ENCODE measurements around the gene VTCN1.
"Not testable (repeated sequence)": the region's sequence is repeated elsewhere in the genome, so short reads cannot be mapped to it uniquely, and the experiment has no call there.

The VTCN1 gene

DNA sequence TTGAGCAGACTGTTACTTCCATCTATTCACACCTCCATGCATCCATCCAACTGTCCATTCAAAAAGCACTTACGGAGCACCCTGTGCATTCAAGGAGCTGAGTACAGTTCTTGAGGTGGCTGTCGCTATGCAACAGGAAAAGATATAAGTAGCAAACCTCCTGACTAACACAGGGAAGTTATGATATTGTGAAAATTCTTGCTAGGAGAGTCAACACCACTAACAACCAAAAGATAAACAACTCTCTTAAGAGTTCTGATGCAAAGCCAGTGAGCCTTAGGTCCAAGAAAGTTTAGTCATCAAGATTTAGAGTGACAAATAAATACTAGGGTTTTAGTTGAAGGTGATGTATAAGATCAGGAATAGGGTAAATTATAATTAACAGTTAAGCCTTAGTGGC is 44.7 kb downstream of the VTCN1 start:
- no peak for DNase-seq (ENCODE audit: low read depth in 2 of 2)

DNA sequence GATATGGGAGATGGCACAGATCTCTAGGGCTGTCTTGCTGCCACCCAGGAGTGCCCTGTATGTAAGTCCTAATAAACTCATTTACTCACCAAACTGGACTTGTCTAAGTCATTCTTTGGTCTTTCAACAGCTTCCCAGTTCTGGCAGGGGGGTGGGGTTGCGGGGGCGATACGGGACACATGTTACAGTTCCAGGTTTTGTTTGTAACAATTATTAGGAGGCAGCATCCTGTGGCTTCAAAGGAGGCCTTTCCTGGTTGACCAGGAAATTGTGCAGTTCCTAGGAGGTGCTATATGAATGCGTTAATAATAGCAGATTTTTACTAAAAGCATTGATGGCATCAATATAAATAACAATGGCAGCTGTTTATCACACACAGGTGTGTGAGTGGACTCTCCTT is 46.5 kb downstream of the VTCN1 start:
- DNase-seq (ENCODE audit: low read depth in 2 of 2): no peak

DNA sequence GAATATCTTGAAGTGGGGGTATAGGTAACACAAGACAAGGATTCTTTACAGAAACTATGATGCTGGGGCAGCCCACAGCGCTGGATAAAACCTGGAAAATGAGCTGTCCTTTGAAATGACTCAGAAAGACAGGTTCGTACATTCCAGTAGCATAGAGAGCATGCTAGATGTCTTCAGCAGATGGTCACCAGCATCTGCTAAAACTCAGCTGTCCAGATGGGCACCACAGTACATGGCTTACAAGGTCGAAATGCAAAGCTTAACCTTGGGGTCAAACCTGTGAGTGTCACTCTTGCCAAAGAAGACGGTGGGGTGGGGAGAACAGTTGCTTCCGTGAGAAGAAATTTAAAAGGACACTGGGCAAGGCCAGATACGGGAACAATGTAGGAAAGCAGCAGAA is 47.9 kb downstream of the VTCN1 start:
- no peak for DNase-seq (ENCODE audit: low read depth in 2 of 2)

DNA sequence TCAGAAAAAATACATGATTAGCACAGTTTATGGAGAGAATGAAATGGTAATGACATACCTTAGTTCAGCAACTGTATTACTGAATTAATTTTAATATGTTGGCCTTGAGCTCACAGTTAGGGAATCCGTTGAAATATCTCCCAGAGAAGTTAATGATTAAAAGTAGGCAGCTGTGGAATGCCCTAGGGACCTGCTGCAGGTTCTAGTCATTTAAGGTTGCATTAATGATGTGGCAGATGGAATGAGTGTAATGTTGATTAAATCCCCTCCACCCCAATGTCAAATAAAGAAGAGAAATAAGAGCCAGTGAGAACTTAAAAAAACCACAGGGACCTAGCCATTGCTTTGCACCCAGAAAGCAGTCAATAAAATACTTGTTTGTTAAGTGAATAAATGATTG is 48.8 kb downstream of the VTCN1 start:
- no peak for DNase-seq (ENCODE audit: low read depth in 2 of 2)

DNA sequence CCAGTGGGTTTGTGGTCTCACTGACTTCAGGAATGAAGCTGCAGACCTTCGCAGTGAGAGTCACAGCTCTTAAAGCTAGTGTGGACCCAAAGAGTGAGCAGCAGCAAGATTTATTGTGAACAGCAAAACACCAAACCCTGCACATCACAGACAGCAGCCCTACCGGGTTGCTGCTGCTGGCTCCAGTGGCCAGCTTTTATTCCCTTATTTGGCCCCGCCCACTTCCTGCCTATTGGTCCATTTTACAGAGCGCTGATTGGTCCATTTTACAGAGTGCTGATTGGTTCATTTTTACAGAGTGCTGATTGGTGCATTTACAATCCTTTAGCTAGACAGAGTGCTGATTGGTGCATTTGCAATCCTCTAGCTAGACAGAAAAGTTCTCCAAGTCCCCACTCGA is 59.4 kb downstream of the VTCN1 start:
- DNase-seq (ENCODE audit: low read depth in 2 of 2): not testable (repeated sequence)

DNA sequence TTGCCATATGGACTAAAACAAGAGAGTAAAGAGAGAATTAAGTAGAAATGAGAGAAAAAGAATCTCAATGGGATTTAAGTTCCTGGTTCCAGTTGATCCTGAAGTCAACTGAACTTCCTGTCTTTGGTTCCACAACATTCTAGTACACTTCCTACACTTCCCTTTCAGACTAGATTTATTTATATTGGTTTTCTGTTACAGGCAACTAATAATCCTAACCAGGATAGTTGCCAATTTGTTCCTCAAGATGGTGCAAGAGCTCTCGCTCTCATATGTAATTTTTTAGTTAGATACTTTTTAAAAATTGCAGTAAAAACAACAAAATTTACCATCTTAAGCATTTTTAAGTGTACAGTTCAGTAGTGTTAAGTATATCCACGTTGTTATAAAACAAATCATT is 60.4 kb downstream of the VTCN1 start:
- no peak for DNase-seq (ENCODE audit: low read depth in 2 of 2)

DNA sequence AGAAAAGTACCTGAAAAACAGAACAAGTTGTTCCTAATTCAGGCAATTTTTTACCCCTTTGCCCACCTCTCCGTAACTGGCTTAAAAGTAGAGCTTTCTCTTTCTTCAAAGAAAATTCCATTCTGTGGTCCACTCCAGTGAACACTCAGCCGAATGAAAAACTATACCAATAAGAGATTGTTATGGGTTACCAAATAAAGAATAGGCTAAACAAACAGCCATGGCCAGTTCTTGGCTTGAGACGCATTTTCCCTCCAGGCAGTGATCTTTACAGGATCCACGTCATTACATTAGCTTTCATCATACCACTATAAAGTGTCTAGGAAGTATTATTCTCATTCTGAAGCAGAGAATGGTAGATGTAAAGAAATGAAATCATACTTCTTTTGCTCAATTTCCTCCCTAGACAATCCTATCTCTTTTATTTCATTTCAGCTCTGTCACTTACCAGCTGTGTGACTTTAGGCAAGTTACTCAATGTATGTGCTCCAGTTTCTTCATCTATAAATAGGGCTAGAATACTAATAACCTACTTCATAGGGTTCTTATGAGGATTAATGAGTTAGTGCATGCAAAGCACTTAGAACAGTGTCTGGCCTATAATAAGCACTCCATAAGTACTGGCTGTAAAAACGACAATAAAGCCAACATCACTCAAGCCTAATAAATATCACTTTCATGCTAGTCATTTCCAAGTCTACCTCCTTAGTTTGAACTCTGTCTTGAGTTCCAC is 62.7 kb downstream of the VTCN1 start:
- DNase-seq (ENCODE audit: low read depth in 2 of 2): no peak

DNA sequence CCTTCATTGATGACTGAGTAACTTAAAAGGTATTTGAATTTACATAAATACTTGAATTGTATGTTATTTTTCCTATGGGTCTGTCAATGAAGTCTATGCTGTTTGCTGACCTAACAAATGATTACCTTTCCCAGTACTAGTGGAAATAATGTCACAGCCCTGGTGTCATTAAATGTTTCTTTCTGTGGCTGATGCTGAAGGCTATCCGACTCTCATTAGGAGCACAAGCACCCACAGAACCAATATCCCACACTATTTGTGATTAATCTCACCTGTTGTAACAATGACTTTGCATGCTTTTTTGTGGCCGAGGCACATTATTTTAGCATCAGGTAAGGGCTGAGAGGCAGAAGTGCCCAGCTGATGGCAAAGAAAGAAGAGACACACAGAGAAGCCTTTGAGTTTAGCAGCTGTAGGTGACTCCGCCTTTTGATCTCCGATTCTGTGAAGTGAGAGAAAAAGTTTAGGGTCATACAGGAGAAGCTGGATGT is 63.3 kb downstream of the VTCN1 start:
- DNase-seq (ENCODE audit: low read depth in 2 of 2): no peak

DNA sequence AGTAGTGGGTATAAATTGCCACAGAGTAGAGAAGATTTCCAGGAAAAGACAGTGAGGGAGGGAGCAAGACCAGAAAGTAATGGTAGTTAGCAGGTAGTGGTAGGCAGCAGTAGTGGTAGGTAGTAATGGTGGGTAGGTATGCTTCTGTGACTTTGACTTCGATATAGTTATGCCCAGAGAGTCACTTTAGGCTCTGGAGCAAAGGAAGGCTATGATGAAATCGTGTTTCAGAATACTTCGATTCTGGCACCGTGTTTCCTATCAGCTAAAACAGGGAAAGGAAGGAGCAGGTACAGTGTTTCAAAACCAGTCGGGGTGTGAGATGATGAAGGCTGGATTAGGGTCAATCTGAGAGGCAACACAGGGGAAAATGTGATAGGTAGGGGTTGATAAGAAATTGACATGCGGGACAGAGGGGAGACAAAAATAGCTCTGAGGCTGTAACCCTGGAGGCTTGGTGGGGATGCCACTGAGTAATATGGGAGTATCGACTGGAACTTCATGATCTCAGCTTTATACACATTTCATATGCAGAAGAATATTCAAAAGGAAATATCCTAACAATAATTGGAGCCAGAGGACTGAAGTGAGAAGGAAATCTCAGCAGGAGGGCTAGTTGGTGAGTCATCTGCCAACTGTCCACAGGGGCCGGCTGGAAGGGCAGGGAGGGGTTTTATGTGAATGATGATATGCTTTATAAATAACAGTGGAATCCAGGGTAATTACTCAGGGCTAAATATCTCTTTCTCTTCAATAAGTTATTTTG is 64.0 kb downstream of the VTCN1 start:
- no peak for DNase-seq (ENCODE audit: low read depth in 2 of 2)

DNA sequence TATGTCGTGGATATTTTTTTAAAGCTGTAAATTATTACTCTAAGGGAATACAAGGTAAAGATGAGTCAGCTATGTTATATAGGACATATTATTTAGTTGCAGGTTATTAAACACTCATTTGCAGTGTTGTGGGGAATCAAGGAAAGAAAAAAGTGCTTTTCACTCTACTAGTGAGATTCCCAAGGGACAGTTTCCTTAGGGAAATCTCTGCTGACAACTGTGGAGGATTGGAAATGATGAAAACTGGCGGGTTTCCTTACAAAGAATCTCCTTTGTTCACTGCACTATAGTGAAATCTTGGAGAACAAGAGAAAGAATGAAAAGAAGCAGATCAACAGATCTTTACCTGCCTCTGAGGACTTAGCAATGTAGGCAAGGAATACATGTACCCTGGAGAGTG is 64.7 kb downstream of the VTCN1 start:
- DNase-seq (ENCODE audit: low read depth in 2 of 2): no peak

DNA sequence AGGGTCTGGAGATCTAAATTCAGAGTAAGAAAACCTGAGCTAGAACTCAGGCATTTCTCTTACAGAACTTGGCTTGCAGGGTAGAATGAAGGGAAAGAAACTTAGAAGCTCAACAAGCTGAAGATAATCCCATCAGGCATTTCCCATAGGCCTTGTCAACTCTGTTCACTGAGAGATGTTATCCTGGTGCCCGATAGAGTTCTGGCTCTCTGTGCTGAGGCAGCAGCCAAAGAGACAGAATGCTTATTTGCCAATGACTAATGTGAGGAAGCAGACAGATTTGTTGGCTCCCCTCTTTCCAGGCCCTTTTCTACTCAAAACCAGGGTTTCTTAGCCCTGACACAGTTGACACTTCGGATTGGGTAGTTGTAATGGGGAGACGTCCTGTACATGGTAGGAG is 66.9 kb downstream of the VTCN1 start:
- no peak for DNase-seq (ENCODE audit: low read depth in 2 of 2)

DNA sequence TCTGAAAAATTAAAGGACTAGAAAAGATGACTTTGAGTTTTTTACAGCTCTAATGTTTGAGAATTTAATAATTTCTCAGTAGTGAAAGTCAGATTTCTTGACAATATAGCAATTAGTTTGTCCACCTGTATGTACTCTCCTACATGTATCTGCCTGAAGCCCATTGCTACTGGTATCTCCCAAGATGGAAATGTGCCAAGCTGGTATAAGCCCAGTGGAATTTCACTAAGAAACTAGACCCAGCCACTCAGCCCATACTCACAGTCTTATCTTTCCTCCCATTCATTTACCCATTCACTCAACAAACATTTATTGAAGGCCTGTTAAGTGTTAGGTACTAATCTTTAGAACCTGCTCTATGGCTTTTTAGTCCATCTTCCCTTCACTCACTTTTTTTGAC is 67.6 kb downstream of the VTCN1 start:
- DNase-seq (ENCODE audit: low read depth in 2 of 2): no peak

DNA sequence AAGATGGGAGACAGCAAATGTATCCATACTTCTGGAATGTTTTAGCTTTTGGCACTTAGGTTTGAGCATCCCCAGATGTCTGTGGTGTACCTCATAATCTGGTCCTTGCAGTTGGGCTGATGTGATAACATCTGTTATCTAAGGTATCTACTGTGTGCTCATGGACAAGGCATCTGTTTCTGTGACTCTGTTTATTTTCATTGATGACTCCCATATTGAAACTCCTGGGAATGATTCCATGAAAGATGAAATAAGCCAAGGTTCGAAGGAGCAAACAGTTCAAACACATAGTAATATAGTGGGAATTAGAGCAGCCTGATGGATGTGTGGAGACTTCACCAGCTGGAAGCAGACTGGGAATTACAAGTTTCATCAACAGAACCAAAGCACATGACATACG is 68.5 kb downstream of the VTCN1 start:
- no peak for DNase-seq (ENCODE audit: low read depth in 2 of 2)

DNA sequence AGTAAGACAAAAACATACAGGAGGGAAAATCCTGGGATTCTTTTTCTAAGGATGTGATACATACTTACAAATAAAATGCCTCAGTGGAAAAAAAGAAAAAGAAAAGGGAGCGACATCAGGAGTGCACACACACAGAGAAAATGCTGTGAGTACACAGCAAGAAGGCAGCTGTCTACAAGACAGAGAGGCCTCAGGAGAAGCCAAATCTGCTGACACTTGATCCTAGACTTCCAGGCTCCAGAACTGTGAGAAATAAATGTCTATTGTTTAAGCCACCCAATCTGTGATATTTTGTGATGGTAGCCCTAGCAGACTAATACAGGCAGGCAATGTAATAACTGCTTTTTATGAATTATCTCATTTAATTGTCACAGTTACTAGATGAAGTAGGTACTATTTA is 72.2 kb downstream of the VTCN1 start:
- no peak for DNase-seq (ENCODE audit: low read depth in 2 of 2)

DNA sequence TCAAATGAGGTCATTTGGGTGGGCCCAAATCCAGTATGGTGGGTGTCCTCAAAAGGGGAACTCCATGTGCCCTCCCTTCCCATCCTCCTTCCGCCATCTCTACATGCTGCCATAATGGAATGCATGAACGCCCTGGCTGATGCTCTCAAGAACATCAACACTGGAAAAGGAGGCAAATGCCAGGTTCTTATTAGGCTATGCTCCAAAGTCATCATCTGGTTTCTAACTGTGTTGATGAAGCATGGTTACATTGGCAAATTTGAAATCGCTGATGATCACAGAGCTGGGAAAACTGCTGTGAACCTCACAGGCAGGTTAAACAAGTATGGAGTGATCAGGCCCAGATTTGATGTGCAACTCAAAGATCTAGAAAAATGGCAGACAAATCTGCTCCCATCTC is 72.6 kb downstream of the VTCN1 start:
- no peak for DNase-seq (ENCODE audit: low read depth in 2 of 2)

DNA sequence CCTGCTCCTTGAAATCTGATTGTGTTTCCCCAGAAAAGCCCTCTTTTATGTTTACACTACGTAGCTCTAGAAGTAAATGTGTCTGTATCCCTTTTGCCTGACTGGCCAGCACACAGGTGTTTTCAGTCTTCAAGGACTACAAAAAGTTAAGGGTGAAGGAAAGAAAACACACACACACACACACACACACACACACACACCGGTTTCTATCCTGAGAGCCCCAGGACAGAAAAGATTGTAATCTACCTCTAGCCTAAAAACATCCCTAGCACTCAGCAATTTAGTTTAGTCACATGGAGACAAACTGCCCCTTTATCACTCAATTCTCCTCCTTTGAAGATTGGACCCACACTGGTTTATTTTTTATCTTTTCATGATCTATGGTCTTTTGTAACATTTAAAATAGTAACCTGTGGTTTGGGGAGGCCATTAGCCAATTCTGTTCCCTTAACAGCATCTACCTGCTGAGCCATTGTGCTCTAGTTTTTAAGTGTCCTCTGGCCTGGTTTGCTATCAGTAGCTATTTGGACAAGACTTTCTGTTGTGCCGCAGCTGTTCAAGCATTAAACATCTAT is 73.4 kb downstream of the VTCN1 start:
- no peak for DNase-seq (ENCODE audit: low read depth in 2 of 2)

DNA sequence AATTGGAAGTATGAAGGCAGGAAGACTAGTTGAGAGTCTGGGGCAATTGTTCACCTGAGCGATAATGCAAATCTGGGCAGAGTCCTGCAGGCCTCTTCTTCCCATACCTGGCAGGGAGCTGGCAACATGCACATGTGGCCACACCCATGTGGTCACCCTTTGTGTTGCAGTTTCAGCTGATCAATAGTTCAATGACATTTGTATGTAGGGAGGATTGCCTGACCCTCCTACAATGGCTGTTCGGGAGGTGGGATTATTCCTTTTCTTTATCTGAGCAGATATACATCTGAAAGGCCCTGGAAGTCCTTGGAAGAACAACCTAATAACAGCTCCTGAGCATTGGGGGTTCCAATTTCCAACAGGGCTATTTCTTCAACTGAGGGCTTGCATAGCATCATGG is 74.0 kb downstream of the VTCN1 start:
- DNase-seq (ENCODE audit: low read depth in 2 of 2): no peak

DNA sequence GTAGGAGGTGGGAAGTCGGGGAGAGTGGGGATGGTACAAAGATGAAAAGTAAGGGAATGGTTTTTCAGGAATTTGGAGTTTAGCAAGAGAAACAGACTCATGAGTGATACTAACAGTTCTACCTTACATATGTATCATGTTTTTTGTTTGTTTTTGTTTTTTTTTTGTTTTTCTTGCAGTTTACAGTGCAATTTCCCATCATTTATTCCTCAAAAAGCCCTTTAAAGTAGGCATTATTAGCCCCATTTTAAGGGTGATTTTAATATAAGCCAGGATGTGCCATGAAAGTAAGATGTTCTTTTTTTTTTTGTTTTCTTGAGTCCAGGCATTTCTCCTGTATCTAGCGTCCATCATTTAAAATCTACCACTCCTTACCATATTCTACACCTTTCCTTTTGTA is 75.4 kb downstream of the VTCN1 start:
- DNase-seq (ENCODE audit: low read depth in 2 of 2): no peak

DNA sequence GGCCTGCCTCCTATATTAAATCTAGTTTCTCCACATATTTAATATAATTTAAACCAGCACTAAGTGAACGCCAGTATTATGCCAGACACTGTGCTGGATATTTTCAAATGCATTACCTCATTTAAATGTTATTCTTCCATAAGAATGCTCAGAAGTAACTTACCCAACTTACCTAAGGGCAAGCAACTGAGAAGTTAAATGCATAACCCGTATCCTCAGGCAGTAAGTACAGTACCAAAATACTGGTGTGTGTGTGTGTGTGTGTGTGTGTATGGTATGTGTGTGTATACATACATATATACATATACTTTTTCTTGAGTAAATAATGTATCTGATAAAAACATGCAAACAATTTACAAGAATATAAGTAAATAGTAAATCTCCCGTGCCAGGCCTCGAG is 80.2 kb downstream of the VTCN1 start:
- DNase-seq (ENCODE audit: low read depth in 2 of 2): no peak

DNA sequence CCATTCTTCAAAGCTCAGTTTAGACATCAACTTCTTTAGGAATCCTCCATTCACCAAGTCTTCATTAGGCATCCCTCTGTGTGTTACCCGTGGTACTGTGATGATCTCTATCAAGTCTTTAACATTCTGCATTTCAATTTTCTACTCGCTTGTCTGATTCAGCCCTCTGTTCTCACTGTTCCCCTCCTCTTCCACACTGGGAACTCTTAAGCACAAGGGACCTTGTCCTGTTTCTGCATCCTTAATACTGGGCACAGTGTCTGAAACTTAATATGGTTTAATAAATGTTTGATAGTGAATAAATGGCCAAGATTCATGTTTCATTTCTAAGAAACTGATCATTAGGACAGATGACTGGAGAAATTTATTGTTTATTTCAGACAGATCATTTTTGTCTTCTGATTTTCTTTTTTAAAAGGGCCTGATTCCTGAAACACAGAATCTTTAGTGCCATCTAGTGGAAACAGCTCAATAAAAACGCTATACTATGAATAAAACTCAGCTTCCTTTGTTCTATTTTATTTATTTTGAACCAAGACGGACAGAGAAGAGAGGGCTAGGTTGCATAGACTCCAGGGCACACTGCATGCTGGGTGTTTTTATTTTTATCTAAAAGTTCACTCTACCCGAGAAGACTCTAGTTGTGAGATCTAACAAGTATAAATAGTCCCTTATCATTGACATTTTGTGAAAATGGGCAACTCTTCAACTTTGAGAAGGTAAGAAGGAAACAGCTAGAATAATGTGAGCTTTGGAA is 82.2 kb downstream of the VTCN1 start:
- DNase-seq (ENCODE audit: low read depth in 2 of 2): no peak

DNA sequence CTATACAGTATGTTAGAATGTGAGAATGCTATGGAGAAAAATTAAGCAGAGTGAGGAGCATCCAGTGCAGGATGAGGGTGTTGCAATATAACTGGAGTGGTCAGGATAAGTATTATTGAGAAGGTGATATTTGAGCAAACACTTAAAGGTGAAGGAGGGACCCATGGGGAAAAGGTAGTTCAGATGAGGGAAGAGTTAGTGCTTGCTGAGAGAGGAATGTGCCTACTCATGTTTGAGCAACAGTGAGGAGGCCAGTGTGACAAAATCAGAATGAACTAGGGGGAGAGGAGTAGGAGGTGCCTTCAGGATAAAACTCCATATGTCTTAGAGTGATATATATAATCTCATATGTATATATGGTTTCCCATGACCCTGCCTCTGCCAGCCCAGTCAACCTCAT is 82.9 kb downstream of the VTCN1 start:
- no peak for DNase-seq (ENCODE audit: low read depth in 2 of 2)

DNA sequence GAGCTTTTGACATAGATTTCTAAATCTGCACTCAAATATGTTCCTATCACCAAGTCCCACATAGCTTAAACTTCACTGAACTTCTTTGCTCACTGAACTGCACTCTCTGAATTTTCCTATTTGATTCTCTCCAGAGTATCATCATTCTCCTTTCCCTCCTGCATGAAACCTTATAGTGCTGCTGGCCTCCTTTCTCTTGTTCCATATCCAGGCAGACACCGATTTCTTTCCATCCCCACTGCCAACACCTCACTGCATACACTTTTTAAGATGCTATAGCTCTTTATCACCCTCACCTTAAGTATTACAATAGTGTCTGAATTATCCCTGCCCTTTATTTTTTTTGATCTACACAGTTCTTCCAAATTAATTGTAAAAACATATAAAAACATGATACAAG is 86.1 kb downstream of the VTCN1 start:
- no peak for DNase-seq (ENCODE audit: low read depth in 2 of 2)

Data from activated CD8-positive, alpha-beta memory T cell treated with anti-CD3 and anti-CD28 coated beads for 4 hours (primary cell).